HepG2 (cell line): ENCODE results near the gene SMOC1. TPM values are rescaled to one million over a fixed set of nuclear protein-coding genes. Genes with fewer than 3 reads are reported as not detected.

Experiments
- ARID4A ChIP-seq: sonication (generic); formaldehyde crosslinking; IDR thresholded peaks from 2 replicates; pipeline ENCODE4 v1.5.0; 2020; ENCODE audit warnings: mild to moderate bottlenecking, missing genetic modification reagents, borderline replicate concordance
- HOMEZ ChIP-seq: IDR thresholded peaks from 2 replicates; pipeline ENCODE4 v1.6.1; 2016; ENCODE audit warnings: low read depth
- MNT ChIP-seq: fragments of 450-650 bp; IDR thresholded peaks from 2 replicates; pipeline ENCODE4 v1.6.1; 2016
- NR0B2 ChIP-seq: sonication (generic); formaldehyde crosslinking; IDR thresholded peaks from 2 replicates; pipeline ENCODE4 v1.4.0; 2020; ENCODE audit warnings: mild to moderate bottlenecking, missing genetic modification reagents
- POLR2AphosphoS2 ChIP-seq: IDR thresholded peaks from 2 replicates; pipeline ENCODE4 v1.6.1; 2011; ENCODE audit warnings: low read depth, low read length, improper control_type of control experiment
- SMARCC2 ChIP-seq: fragments of 450-650 bp; IDR thresholded peaks from 2 replicates; pipeline ENCODE4 v1.6.1; 2017; ENCODE audit warnings: antibody characterized with exemption, mild to moderate bottlenecking
- SSRP1 ChIP-seq: IDR thresholded peaks from 2 replicates; pipeline ENCODE4 v1.6.1; 2016; ENCODE audit warnings: control low read depth
- ZHX1 ChIP-seq: sonication (generic); formaldehyde crosslinking; IDR thresholded peaks from 2 replicates; pipeline ENCODE4 v1.8.1; 2022; ENCODE audit warnings: low read depth, mild to moderate bottlenecking, missing genetic modification reagents
- ZNF18 ChIP-seq: sonication (generic); formaldehyde crosslinking; IDR thresholded peaks from 2 replicates; pipeline ENCODE4 v1.8.0; 2022; ENCODE audit warnings: mild to moderate bottlenecking, missing genetic modification reagents; ENCODE audit not compliant: insufficient replicate concordance
- ZNF549 ChIP-seq: sonication (generic); formaldehyde crosslinking; IDR thresholded peaks from 2 replicates; pipeline ENCODE4 v1.5.0; 2020; ENCODE audit warnings: missing genetic modification reagents
- ZNF687 ChIP-seq: sonication (generic); formaldehyde crosslinking; IDR thresholded peaks from 2 replicates; pipeline ENCODE4 v1.5.1; 2020; ENCODE audit warnings: mild to moderate bottlenecking, missing genetic modification reagents, moderate library complexity
- polyA plus RNA-seq, 8 experiments: library from polyadenylated mRNA; depleted of rRNA in 3 of 8; stranded (reverse) in 7 of 8; unstranded in 1 of 8; fragments of >200 nt; fragmentation: Illumina TruSeq in 4 of 8; extraction: Trizol in 4 of 8; gene quantifications; 2 replicates each; pipeline versions ENCODE4 v1.2.1 to v1.2.3, GENCODE V29; 2011 to 2016; ENCODE audit warnings: low read depth in 4 of 8, missing spikeins in 1 of 8, mixed read lengths in 1 of 8; ENCODE audit not compliant: insufficient read depth in 1 of 8
- total RNA-seq, 5 experiments: library from RNA; depleted of rRNA; stranded (reverse); fragments of >200 nt; fragmentation: Illumina TruSeq; extraction: Trizol; gene quantifications; 2 replicates each; pipeline ENCODE4 v1.2.3, GENCODE V29; 2016; ENCODE audit warnings: low read depth in 1 of 5

The SMOC1 gene
- total and polyA plus RNA-seq, 2 of the 13 experiments (the other 11 are each of a cell fraction or from before 2014, with no cell fraction given): 17.8 to 35.6 TPM

- peak; percentile 45; the same call in 1 of the 2 replicates for TF ChIP-seq ZNF687 (CRISPR knock-in tag)
- TF ChIP-seq SSRP1: peak; percentile 90
- peak; percentile 73; the same call in 1 of the 2 replicates for TF ChIP-seq ARID4A (CRISPR knock-in tag)
- TF ChIP-seq NR0B2 (CRISPR knock-in tag): 0 out of 2 replicates have a peak, but pooled peaks have one; percentile 46
- no peak for TF ChIP-seq POLR2AphosphoS2
- no peak for TF ChIP-seq ZNF549 (CRISPR knock-in tag)
- TF ChIP-seq ZNF18 (CRISPR knock-in tag): peak; percentile 52
- no peak for TF ChIP-seq ZHX1 (CRISPR knock-in tag)
- TF ChIP-seq HOMEZ (CRISPR knock-in tag): peak; percentile 83
- no peak for TF ChIP-seq SMARCC2
- peak; percentile 83 for TF ChIP-seq MNT
Measured at GRCh38 chr14:70005281-70005805, 126.1 kb downstream of the SMOC1 start (continued).
